Medulla oblongata (tissue), 1 donor: Measurements from ENCODE around the gene EYS.

Source experiments
- DNase-seq: peaks from one replicate; pipeline ENCODE4 v3.0.0-alpha.2; 2015; ENCODE audit errors: extremely low spot score

The EYS gene

DNA sequence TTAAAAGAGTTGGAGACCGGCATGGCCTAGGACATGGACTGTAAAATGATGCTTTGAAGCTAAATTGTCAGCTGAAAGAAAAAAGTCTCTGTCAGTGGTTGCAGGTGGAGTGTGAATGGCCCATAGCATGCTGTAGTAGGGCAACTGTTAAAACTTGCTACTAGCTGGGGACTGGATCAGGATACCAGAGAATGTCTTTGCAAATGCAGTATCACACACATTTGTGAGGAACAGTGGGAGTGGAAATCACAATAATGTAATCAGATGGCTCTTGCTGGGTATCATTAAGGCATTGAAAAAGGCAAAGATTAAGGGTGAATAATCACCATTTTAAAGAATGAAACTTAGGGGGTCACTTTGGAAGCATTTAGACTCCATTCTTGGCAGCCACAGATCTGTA, 737.9 kb downstream of the EYS start:
- DNase-seq = no peak

DNA sequence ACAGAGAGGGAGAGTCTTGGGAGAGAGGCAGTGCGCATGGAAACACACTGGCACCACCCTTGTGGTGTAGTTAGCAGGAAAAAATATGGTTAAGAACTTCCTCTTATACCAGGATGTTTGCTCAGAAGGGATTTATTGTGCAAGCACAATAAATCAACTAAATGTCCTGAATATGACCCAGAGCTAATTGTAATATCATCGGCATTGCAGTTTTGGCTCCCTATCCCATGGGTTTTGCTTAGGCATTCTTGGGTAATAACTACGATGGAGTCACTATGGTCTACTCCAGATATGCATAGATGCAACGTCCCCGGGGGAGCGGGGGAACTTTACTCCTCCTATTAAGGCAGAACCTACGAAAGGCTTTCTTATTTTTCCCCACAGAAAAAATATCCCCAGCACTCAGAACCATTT, 751.6 kb downstream of the EYS start:
- no peak for DNase-seq

DNA sequence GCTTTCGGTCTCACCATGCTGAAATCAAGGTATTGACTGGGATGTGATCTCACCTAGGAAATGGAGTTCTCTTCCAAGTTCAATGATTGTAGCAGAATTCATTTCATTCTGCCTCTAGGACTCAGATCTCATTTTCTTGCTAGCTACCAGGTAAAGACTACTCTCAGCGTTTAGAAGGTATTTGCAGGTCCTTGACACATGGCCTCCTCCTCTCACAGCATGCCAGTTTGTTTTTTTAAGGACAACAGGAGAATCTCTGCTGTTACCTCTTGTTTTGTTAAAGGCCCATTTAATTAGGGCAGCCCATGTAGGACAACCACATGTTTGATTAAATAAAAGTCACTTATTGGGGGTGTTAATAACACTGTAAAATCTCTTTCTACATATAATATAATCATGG, 757.8 kb downstream of the EYS start:
- DNase-seq = no peak

DNA sequence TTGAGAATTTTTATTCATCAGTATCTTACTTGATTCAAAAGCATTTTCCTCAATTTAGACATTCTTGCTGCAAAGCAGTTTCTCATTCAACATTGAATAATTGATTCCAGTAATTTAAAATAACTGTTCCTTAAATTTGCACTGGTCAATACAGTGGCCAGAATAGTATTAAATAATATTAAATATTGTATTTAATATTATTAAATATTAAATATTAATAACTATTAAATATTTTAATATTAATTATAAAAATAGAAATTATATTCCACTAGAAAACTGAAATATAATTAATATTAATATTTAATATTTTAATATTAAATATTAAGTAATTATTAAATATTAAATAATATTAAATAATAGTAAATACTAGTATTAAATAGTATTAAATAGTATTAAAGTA, 758.8 kb downstream of the EYS start:
- DNase-seq = no peak

DNA sequence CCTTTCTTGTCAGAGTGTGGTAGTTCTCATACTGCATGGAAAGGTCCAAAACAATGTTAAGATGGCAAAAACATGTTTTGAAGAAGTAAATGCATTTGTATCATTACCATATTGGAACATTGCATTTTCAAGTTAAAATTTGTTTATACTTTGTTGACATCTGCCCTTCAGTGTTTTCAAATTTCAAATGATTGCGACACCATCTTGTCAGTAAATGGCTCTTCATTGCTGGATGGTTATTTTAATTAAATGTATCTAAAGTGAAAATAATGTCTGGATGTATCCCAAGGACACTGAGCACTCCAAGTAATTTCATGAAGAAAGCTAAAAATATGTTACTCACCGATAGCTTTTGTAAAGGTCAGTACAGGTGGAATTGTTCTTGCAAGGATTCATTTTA, 761.6 kb downstream of the EYS start:
- no peak for DNase-seq

DNA sequence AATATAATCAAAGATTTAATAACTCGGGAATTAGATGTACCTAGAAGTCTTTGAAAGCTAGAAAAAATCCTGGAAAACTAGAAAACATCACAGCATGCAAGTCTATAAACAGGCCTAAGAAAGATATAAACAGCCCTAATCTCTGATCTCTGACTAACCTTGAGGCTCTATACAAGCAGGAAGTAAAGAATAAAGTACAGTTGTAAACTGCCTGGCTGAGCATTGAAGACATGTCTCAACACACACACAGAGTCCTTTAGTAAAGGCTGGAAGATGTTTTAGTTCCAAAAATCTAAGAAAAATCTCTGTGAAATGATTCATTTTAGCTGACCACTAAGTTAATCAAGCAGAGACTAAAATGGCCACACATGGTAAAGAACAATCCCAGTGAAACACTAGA, 774.5 kb downstream of the EYS start:
- DNase-seq = no peak

DNA sequence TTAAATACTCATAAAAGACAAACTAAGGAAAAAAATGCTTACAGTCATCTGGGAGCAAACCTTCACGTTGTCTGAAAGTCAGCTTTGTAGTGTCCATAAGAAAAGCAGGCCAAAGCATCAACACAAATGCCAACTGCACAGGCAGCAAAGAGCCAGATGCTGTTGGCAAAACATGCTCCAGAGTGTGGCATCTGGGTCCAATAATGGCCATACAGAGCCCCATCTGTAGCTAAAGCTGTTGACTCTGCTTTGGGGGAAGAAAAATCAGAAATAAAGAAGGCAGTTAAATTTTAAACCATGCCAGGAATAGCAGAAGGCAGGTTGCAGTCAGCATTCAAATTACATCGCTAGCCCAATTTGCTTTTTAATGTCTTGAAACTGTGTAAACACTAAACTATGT, 776.3 kb downstream of the EYS start:
- no peak for DNase-seq

DNA sequence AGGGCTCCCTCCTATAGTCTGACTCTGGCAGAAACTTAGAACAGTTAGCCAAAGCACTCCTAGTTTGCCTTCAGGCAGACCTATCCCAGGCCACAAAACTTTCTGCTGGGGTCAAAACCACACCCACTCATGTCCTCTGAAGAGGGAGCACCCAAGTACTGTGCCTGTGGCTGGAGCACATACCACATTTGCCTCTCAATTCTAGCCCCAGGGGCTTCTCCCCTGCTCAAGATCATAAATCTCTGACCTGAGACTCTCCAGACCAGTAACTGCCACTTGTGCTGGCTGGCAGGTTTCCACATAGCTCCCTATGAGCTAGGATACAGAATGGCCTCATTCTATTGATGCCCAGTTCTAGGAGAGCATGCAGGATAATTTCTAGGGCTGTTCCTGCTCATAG, 781.0 kb downstream of the EYS start:
- no peak for DNase-seq

DNA sequence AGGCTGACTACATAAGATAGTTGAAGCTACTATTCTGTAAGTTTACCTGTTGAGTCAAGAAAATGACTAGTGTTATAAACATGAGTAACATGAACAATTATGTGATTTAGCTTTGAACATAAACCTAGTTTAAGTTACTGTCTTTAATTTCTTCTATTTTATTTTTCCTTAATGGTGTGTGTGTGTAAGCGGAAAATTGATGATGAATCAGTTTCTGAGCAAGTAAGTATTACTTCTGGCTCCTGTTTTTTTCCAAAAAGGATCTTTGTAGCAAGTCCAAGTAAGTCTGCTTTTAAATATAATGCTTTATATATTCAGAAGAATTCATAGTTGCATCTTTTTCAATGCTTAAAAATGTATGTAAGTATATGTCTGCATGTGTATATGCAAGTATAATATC, 786.8 kb downstream of the EYS start:
- no peak for DNase-seq

DNA sequence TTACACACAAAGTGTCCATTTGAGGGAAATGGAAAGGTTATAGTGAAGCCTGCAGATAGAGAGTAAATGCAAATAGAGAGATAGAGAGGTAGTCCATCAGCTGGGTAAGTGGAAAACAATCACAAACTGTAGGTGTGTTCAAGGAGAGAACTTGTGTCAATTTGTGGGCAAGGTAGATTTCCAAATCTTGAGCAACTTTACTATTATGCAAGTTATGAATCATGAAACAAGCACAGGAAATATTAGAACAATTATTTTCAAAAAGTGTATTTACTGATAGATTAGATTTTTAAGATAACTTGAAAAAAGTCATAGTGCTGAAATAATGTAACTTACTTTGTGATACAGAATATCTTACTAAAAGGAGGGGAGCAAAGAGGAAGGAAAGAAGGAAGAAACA, 792.9 kb downstream of the EYS start:
- no peak for DNase-seq

DNA sequence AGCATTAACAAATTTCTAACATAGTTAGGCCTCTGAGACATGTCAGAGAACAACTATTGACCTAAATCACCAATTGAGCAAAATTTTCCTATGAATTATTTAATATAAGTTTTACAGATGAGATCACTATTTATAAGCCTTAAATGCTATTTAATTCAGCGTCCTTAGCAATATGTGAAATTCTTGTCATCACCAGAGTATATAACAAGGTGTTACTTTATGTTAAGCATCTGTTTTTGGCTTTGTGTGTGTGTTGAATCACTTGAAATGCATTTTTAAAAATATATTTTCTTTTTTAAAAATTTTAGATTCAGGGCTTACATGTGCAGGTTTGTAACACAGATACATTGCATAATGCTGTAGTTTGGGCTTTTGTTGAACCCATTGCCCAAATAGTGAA, 794.1 kb downstream of the EYS start:
- no peak for DNase-seq

DNA sequence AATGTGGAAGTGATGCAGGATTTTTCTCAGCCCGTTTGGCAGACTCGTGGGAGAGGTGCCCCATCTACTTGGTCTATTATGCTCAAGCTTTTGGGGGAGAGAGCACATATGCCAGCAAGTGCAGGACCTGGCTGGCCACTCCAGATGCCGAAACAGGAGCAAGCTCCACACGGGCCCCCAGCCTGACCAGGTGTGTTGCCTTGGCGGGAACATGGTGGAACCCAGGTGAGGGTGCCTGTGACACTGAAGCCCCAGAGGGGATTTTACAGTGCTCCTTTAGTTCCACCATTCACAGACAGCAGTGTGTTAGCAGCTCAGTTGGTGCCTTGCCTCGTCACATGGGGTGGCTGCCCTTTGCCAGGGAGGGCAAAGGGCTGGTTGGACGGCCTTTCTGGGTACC, 798.9 kb downstream of the EYS start:
- DNase-seq = no peak

DNA sequence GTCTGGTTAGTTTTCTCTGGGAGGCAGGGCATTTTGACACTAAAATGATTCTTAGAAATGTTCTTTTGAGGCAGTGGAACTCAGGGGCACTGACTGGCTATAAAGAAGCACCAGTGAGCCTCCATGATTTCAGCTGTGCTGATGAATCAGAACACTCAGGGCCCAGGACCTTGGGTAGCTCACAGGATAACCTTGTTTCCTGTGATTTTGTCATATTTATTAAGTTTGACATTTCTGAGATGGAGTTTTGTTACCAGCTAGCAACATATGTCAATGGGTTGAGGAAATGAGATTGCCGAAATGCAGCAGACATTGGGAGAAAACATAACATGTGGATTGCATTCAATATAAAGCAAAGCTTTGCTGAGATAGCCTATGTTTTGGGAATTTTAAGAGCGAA, 802.4 kb downstream of the EYS start:
- no peak for DNase-seq

DNA sequence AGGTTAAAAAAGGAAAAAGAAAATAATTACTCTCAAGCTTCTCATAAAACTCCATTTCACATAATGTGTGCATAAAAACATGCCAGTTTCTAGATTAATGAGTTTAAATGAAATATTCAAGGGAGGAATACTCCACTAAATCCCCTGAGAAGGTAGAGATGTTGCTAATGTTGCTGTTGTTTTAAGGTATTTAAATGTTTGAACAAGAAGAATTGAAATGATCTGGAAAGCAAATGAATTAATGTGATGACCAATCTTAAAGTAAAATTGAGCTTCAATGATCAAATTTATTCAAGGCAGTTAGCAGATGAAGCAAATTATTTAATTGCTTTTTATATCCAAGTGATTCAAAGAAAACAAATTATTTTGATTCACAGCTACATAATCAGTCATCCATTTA, 804.4 kb downstream of the EYS start:
- no peak for DNase-seq

DNA sequence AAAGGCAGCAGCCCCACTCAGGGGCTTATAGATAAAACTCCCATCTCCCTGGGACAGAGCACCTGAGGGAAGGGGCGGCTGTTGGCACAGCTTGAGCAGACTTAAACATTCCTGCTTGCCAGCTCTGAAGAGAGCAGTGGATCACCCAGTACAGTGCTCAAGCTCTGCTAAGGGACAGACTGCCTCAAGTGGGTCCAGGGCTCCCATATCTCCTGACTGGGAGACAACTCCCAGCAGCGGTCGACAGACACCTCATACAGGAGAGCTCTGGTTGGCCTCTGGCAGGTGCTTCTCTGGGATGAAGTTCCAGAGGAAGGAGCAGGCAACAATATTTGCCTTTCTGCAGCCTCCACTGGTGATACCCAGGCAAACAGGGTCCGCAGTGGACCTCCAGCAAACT, 810.1 kb downstream of the EYS start:
- DNase-seq = no peak

DNA sequence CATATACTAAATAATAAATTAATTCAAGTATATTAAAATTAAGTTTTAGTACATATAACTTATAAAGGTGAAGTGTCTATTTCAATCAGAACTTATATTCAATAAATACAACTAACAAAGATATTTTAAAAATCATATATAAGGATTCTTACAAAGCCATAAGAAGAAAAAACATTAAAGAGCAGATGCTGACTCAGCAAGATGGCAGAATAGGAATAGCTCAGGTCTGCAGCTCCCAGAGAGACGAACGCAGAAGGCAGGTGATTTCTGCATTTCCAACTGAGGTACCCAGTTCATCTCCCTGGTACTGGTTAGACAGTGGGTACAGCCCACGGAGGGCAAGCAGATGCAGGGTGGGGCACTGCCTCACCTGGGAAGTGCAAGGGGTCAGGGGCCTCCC, 811.1 kb downstream of the EYS start:
- no peak for DNase-seq

DNA sequence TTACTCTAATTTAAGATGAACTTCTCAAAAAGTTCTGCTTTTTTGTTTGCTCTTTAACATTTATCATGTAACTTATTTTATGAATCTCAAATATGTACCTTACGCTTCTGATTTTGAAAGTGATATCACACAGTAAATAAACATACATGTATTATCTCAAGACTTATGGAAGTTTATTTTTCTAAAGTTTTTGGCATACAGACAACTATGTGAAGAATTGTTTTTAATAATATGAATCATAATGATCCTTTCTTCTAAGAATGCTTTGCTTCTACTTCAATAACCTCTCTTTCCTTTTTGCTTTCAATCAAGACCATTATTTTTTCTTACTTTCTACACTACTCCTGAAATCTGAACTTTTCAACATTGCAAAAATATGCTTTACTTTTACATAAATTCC, 816.4 kb downstream of the EYS start:
- DNase-seq = no peak

DNA sequence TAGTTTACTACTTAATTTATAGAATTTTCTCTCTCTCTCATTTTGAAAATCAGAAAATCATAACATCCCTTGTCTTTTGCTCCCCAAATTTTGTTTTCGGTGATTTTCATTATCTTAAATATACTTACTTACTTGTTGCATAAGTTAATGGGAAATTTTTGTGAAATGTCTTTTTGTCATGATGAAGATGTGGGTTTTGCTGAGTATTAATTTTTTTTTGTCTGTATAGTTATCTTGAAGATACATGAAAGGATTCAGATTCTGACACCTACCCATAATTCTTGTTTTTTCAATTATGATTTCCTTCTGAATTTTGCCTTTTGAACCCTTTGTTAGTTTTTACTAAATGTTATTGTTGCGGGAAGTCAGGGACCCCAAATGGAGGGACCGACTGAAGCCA, 817.9 kb downstream of the EYS start:
- DNase-seq = no peak

DNA sequence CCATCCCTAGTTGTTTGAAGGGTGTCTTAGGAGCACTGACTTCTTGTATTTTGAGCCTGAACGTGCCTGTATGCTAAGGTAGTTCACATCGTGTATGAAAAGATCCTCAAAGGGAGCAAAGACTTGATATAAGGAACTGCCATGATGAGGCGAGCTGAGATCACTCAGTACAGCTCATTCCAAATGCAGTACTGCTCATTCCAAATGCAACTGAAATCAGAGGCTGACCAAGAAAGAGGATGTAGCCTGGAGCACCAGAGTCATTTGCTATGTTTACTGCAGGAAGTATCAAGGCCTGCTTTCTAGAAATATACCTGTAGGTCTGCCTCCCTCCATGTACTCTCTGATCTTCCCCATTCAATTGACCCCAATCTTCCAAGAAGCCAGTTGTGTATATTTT, 832.2 kb downstream of the EYS start:
- DNase-seq = no peak

DNA sequence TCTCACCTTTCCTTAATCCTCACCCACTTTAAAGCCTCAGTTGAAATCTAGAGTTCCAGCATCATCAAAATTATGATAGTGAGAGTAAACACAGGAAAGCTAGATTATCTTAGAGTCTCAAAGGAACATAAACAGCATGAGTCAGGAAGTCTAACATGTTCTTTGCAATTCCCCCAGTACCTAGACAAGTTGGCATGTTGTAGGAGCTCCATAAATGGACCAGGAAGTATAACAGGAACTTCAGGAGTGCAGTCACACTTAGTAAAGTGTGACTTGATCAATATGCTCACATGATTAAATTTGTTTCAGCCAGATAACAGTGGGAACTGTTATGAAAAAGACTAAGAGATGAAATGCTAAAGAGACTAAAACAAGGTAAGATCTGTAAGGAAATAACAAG, 834.4 kb downstream of the EYS start:
- DNase-seq = no peak

DNA sequence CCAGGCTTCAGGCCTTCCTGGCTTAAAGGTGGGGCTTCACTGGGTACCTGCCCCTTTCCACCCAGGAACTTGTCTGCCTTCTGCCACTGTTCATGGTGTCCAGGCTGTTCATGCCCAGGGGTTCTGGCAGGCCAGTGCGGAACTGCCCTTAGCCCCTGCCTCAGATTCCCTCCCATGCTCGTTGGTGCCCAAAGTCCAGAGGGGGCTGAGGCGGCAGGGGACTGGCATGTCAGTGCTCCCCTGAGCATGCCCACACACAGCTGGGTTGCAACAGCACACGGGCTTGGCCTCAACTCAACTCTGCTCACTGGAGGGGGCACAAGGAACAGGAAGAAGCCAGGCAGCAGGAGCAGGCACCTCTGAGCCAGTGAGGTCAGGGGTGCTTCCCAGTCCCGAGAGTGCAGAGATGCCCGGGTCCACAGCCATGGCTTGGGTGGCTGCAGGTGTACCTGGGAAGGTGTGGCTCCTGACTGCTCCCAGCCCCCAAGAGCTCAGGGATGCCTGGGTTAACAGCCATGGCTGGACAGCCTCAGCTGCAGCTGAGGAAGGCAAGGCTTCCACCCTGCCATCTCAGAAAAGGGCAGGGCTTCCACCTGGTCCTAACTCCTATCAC, 845.9 kb downstream of the EYS start:
- no peak for DNase-seq

DNA sequence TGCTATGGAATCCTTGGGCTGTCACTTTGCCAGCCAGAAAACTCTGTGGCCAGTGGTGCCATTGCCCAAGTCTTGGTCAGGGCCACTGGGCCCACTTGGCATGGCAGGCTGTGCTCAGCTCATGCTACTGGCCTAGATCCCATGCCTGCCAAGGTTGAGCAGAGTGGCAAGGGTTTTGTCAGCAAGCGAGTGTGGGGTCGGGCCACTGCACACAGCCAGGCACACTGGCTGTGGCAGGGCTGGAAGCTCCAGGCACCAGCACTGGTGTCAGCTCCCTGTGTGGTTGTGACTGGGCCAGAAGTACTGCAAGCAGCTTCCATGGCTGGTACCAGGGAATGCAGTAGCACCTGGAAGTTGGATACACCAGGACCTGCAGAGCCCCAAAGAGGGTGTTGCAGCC, 846.8 kb downstream of the EYS start:
- DNase-seq = no peak

DNA sequence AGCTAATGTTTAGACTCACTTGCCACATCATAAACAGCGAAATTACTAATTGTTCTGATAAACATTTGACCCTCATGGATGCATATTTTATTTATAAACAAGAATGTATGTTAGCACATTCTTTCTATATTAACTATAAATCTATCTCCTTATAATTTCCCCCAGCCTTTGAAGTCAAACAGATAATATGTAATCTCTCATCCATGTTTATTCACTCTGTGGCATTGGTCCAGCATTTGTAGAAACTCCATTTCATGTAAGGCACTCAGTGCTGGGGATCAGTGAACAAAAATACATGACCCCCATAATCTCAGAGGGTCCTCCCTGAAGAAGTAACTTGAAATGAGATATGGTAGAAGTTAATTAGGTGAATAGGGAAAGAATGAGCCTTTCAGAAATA, 856.9 kb downstream of the EYS start:
- DNase-seq = no peak

DNA sequence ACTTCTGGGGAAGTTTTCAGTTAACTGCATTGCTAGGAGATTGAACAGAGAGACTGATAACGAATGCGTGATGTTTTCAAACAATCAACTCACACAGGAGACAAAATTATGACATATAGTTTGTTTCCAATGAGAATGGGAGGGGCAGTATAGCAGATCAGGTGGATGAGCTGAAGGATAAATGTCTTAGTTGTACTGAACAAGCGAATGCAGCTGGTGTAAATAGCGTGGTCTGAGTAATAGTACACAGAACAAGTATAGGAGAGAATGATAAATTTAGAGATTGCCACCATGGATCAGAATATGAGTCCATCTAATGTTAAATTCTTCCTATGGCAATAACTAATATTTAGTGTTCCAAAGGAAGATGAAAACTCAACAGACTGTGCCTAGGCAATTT, 858.6 kb downstream of the EYS start:
- no peak for DNase-seq

DNA sequence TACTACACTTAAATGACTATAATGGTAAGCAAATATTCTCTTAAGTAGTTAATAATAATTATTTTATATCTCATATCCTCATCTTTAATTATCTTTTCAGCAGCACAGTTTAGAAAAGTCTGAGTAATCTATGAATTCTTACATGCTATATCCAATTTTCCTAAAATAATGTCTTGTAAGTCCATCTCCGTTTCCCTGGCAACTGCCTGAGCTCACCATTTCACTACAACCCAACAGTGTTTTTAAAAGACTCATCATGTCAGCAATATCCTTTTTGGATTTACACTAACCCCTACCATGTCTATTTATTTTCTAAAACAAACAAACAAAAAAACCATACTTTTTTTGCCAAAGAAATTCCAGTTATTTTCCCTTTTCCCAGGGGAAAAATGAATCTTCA, 859.6 kb downstream of the EYS start:
- no peak for DNase-seq
